Naive thymus-derived CD8-positive, alpha-beta T cell (primary cell): Measurements from ENCODE around the gene CARD6. TPM values are rescaled to one million over a fixed set of nuclear protein-coding genes. Genes with fewer than 3 reads are reported as not detected.

Source experiments
- ATAC-seq, 2 donors: fragments of 150-1000 bp; cut with Tn5 transposase in 1 of 2; sonication (Bioruptor Pico), chemical (Tn5 transposase) in 1 of 2; 1 replicate in 1 of 2; 2 replicates in 1 of 2; pipeline ENCODE4 v1.10.0; 2021; ENCODE audit warnings: mild to moderate bottlenecking in 2 of 2, moderate library complexity in 2 of 2
- POLR2A ChIA-PET: fragments of 350-600 bp; sonication (Branson Sonifier 250); formaldehyde crosslinking; loops from one replicate; lab custom pipeline; 2021; ENCODE audit warnings: antibody characterized with exemption; lab: Charles Lee
- DNase-seq, 10 donors: peaks; one replicate each; pipeline versions ENCODE4 v3.0.0 to v3.0.0-alpha.2; 2020 to 2022
- H3K27ac Mint-ChIP-seq, 10 donors: one replicate each; pipeline ENCODE4 v1.8.0; 2020 to 2022; ENCODE audit warnings: mild to moderate bottlenecking in 10 of 10, mixed read lengths in 10 of 10, moderate library complexity in 4 of 10, inconsistent platforms in 1 of 10
- H3K27me3 Mint-ChIP-seq, 5 donors: one replicate each; pipeline ENCODE4 v1.8.0; 2021 to 2022; ENCODE audit warnings: mixed read lengths in 5 of 5
- H3K36me3 Mint-ChIP-seq, 3 donors: one replicate each; pipeline ENCODE4 v1.8.0; 2020 to 2022; ENCODE audit warnings: mixed read lengths in 3 of 3, mild to moderate bottlenecking in 2 of 3, inconsistent platforms in 1 of 3
- H3K4me1 Mint-ChIP-seq, 4 donors: one replicate each; pipeline ENCODE4 v1.8.0; 2021 to 2022; ENCODE audit warnings: mixed read lengths in 4 of 4
- H3K4me3 Mint-ChIP-seq, 10 donors: one replicate each; pipeline ENCODE4 v1.8.0; 2020 to 2022; ENCODE audit warnings: mild to moderate bottlenecking in 10 of 10, mixed read lengths in 10 of 10, moderate library complexity in 6 of 10, inconsistent platforms in 1 of 10
- H3K9me3 Mint-ChIP-seq, 9 donors: one replicate each; pipeline ENCODE4 v1.8.0; 2020 to 2022; ENCODE audit warnings: mixed read lengths in 9 of 9, mild to moderate bottlenecking in 3 of 9, inconsistent platforms in 1 of 9, moderate library complexity in 1 of 9
- polyA plus RNA-seq, 3 donors: library from polyadenylated mRNA; unstranded; fragments of 300-500 nt; fragmentation: Illumina TruSeq; gene quantifications; one replicate each; pipeline ENCODE4 v1.2.3, GENCODE V29; 2021
- total RNA-seq, 8 experiments: library from RNA in 2 of 8; stranded (reverse) in 2 of 8; gene quantifications; one replicate each; pipeline ENCODE4 v1.2.3 and lab custom pipeline; 2021 to 2026

Gene CARD6
- total and polyA plus RNA-seq, 5 experiments from 2014 or later = 0.12 to 1.8 (median 1.1) TPM

GRCh38 chr5:40831346-40832210 is 9.6 kb upstream of the CARD6 start:
- Mint-ChIP-seq H3K27me3 (no peaks in the 10 kb centered on the region), H3K9me3 (peaks cover 0 to 1% (median 0%) of the 10 kb centered on the region in 9 donors), H3K36me3 (peaks cover 10 to 82% (median 51%) of the 10 kb centered on the region in 3 donors), H3K4me1 (peaks cover 21 to 67% (median 57%) of the 10 kb centered on the region in 4 donors), H3K4me3 (peak overlapping the region in 1 of 10 donors; percentile 3), H3K27ac (peak overlapping the region in 9 of 10 donors; percentile 28 to 78 (median 57))
- DNase-seq = no peak
- POLR2A ChIA-PET = interaction anchor here (1.5 kb wide), 1 partner anchor 16 kb away, joined by 3 read pairs; no protein-coding TSS in a partner anchor
- ATAC-seq = no peak

DNA sequence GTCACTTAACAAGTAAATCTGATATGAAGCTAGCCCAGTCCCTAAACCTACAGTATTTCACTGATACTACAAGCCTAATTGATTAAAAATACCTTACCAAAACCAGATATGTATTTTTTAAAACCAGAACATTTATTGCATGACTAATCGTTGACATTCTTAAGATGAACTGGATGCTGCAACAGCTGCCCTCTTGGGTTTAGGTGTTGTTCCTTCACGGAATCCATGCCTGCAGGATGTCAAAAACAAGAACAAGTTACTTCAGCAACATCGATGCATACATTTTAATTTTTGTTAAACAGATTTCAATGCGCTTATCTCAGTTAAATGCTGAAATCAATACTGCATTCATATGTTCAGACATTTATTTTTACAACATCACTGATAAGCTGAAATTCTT is 8.8 kb upstream of the CARD6 start:
- peaks cover 21 to 67% (median 57%) of the 10 kb centered on the region in 4 donors for H3K4me1 Mint-ChIP-seq
- peaks cover 0 to 2% (median 0%) of the 10 kb centered on the region in 9 donors for H3K9me3 Mint-ChIP-seq
- DNase-seq (no peak), ATAC-seq (no peak)
- H3K4me3 Mint-ChIP-seq = peak overlapping the region in 6 of 10 donors; percentile 34 to 98 (median 86)
- peak overlapping the region in 8 of 10 donors; percentile 36 to 99 (median 86) for H3K27ac Mint-ChIP-seq
- no peaks in the 10 kb centered on the region for H3K27me3 Mint-ChIP-seq
- H3K36me3 Mint-ChIP-seq = peaks cover 10 to 74% (median 48%) of the 10 kb centered on the region in 3 donors
- POLR2A ChIA-PET = interaction anchor here (1.5 to 3.7 kb wide), 2 partner anchors 17 to 34 kb away, joined by 3 to 21 read pairs; partner anchors contain the start of gene PRKAA1

GRCh38 chr5:40833712-40834229 is 7.4 kb upstream of the CARD6 start:
- no peaks in the 10 kb centered on the region for H3K27me3 Mint-ChIP-seq
- ATAC-seq (no peak), DNase-seq (no peak)
- peaks cover 10 to 60% (median 39%) of the 10 kb centered on the region in 3 donors for H3K36me3 Mint-ChIP-seq
- peaks cover 17 to 56% (median 52%) of the 10 kb centered on the region in 4 donors for H3K4me1 Mint-ChIP-seq
- H3K9me3 Mint-ChIP-seq = peaks cover 0 to 2% (median 0%) of the 10 kb centered on the region in 9 donors
- peak overlapping the region; percentile 85 to 99 (median 96) for H3K4me3 Mint-ChIP-seq
- H3K27ac Mint-ChIP-seq = peak overlapping the region; percentile 94 to 100 (median 99)
- POLR2A ChIA-PET = interaction anchor here (0.7 to 3.7 kb wide), 3 partner anchors 26 to 78 kb away, joined by 3 to 21 read pairs (median 9); partner anchors contain the start of genes PRKAA1 and TTC33

GRCh38 chr5:40834391-40834848 is 6.7 kb upstream of the CARD6 start:
- H3K36me3 Mint-ChIP-seq = peaks cover 4 to 54% (median 35%) of the 10 kb centered on the region in 3 donors
- no peaks in the 10 kb centered on the region for H3K27me3 Mint-ChIP-seq
- POLR2A ChIA-PET = interaction anchor here (0.6 to 3.7 kb wide), 7 partner anchors 13 to 1678 kb away, joined by 3 to 21 read pairs (median 3); partner anchors contain the start of genes PRKAA1 and TTC33
- peak; percentile 41 to 69 for ATAC-seq
- peak overlapping the region; percentile 85 to 99 (median 96) for H3K4me3 Mint-ChIP-seq
- H3K9me3 Mint-ChIP-seq = peaks cover 0 to 2% (median 0%) of the 10 kb centered on the region in 9 donors
- peak overlapping the region; percentile 94 to 100 (median 99) for H3K27ac Mint-ChIP-seq
- peak; percentile 25 to 85 (median 74) for DNase-seq
- H3K4me1 Mint-ChIP-seq = peaks cover 11 to 50% (median 46%) of the 10 kb centered on the region in 4 donors

- H3K4me1 Mint-ChIP-seq = peaks cover 11 to 49% (median 40%) of the 10 kb centered on the region in 4 donors
- no peaks in the 10 kb centered on the region for H3K27me3 Mint-ChIP-seq
- H3K4me3 Mint-ChIP-seq = peak within 1 kb of the TSS; percentile 85 to 99 (median 96)
- peaks cover 4 to 47% (median 31%) of the 10 kb centered on the region in 3 donors for H3K36me3 Mint-ChIP-seq
- POLR2A ChIA-PET = interaction anchor here (0.5 to 3.7 kb wide), 8 partner anchors 9 to 1678 kb away, joined by 3 to 21 read pairs (median 4); partner anchors contain the start of genes PRKAA1 and TTC33
- H3K9me3 Mint-ChIP-seq = peaks cover 0 to 2% (median 0%) of the 10 kb centered on the region in 9 donors
- H3K27ac Mint-ChIP-seq = peak within 1 kb of the TSS; percentile 94 to 100 (median 99)
- ATAC-seq = peak; percentile 85 to 94
- DNase-seq = peak; percentile 75 to 95 (median 88)
These were observed 6.0 kb upstream of the CARD6 start, which contains the start of gene RPL37 for GRCh38 chr5:40834849-40835787. Gene RPL37, minus strand, starts transcription at chr5:40835222. Its CDS starts 37 bp downstream, at chr5:40835185.

- no peak for DNase-seq
These were observed 3.1 kb upstream of the CARD6 start for GRCh38 chr5:40838086-40838485.

DNA sequence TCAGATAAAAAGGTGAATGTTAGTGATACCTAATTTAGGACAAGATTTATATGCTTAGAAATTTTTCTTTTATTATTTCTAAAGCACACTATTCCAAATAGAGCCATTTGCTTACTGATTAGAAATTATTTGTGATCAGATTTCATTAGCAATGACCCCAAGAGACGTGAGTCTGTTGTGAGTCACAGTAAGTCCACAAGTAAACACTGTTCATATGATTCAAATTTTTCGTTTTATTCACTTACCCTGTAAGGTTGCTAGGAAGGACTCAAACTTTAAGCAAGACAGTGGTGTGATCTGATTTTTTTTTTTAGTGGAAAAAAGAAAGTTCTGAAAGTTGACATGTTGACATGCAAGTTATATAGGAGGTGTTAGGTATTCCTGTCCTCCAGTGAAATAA is 1.2 kb downstream of the CARD6 start:
- Mint-ChIP-seq H3K9me3 (no peaks in the 10 kb centered on the region), H3K27ac (peak overlapping the region in 1 of 10 donors; percentile 18), H3K36me3 (peaks cover 0 to 5% (median 2%) of the 10 kb centered on the region in 3 donors), H3K4me3 (peak overlapping the region in 1 of 10 donors; percentile 94), H3K27me3 (peaks cover 0 to 39% (median 13%) of the 10 kb centered on the region in 5 donors), H3K4me1 (peaks cover 3 to 33% (median 8%) of the 10 kb centered on the region in 4 donors)
- ATAC-seq = no peak
- no peak for DNase-seq
- POLR2A ChIA-PET = no interaction called here

More at GRCh38 chr5:40838086-40838485, 3.1 kb upstream of the CARD6 start:
- POLR2A ChIA-PET = no interaction called here
- ATAC-seq = no peak
- Mint-ChIP-seq H3K27ac (peak overlapping the region in 2 of 10 donors; percentile 15 to 37), H3K4me1 (peaks cover 7 to 49% (median 28%) of the 10 kb centered on the region in 4 donors), H3K27me3 (peaks cover 0 to 14% (median 6%) of the 10 kb centered on the region in 5 donors), H3K4me3 (no peak overlapping the region), H3K9me3 (peaks cover 0 to 2% (median 0%) of the 10 kb centered on the region in 9 donors), H3K36me3 (peaks cover 4 to 18% (median 17%) of the 10 kb centered on the region in 3 donors)

DNA sequence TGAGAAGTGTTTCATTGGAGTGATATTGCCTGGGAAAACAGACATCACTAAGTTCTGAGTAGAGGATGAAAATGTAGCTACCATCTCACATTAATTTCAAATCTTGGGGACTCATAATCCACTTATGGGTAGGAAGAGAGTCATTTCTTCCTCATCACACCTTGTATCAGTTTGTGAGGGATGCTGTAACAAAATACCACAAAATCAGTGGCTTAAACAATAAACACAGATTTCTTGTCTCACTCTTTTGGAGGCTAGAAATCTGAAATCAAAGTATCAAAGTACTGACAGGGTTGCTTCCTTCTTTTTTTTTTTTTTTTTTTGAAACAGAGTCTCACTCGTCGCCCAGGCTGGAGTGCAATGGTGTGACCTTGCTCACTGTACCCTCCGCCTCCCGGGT is 3.4 kb downstream of the CARD6 start:
- Mint-ChIP-seq H3K36me3 (peaks cover 0 to 5% (median 2%) of the 10 kb centered on the region in 3 donors), H3K9me3 (no peaks in the 10 kb centered on the region), H3K4me1 (peaks cover 3 to 41% (median 8%) of the 10 kb centered on the region in 4 donors), H3K27ac (no peak overlapping the region), H3K27me3 (peaks cover 0 to 42% (median 13%) of the 10 kb centered on the region in 5 donors), H3K4me3 (no peak overlapping the region)
- ATAC-seq (no peak), DNase-seq (no peak)
- POLR2A ChIA-PET = interaction anchor here (0.7 kb wide), 1 partner anchor 9 kb away, joined by 3 read pairs; no protein-coding TSS in a partner anchor

DNA sequence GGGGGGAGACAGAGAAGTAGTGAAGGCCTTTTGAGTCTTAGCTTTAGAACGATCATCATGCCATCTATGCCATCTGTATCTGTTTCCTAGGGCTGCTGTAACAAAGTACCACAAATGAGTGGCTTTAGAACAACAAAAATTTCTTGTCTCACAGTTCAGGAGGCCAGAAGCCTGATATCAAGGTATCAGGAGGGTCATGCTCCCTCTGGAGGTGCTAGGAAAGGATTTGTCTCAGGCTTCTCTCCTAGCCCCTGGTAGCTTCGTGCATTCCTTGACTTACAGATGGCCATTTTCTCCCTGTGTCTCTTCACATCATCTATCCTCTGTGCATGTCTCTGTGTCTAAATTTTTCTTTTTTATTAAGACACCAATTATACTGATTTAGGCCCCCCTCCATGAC is 5.2 kb downstream of the CARD6 start:
- DNase-seq = no peak
- ATAC-seq = no peak
- no peaks in the 10 kb centered on the region for H3K9me3 Mint-ChIP-seq
- no peak overlapping the region for H3K27ac Mint-ChIP-seq
- H3K4me3 Mint-ChIP-seq = no peak overlapping the region
- H3K36me3 Mint-ChIP-seq = peaks cover 0 to 5% (median 1%) of the 10 kb centered on the region in 3 donors
- peaks cover 0 to 43% (median 13%) of the 10 kb centered on the region in 5 donors for H3K27me3 Mint-ChIP-seq
- H3K4me1 Mint-ChIP-seq = peaks cover 1 to 33% (median 3%) of the 10 kb centered on the region in 4 donors
- POLR2A ChIA-PET = no interaction called here

- ATAC-seq (no peak), DNase-seq (no peak)
- Mint-ChIP-seq H3K9me3 (no peaks in the 10 kb centered on the region), H3K36me3 (peaks cover 0 to 5% (median 0%) of the 10 kb centered on the region in 3 donors), H3K4me1 (peaks cover 0 to 25% (median 0%) of the 10 kb centered on the region in 4 donors), H3K27me3 (peaks cover 0 to 38% (median 9%) of the 10 kb centered on the region in 5 donors), H3K4me3 (no peak overlapping the region), H3K27ac (no peak overlapping the region)
- POLR2A ChIA-PET = interaction anchor here (1.5 kb wide), 1 partner anchor 12 kb away, joined by 3 read pairs; the partner anchor contains the start of gene RPL37
These were observed 6.4 kb downstream of the CARD6 start for GRCh38 chr5:40847525-40847924.

GRCh38 chr5:40853632-40854192 is 12.5 kb downstream of the CARD6 start:
- Mint-ChIP-seq H3K9me3 (no peaks in the 10 kb centered on the region), H3K36me3 (peaks cover 0 to 3% (median 0%) of the 10 kb centered on the region in 3 donors), H3K27ac (peak overlapping the region in 2 of 10 donors; percentile 12 to 83), H3K4me1 (peaks cover 0 to 8% (median 0%) of the 10 kb centered on the region in 4 donors), H3K27me3 (peaks cover 0 to 9% (median 3%) of the 10 kb centered on the region in 5 donors), H3K4me3 (no peak overlapping the region)
- ATAC-seq = no peak
- no peak for DNase-seq
- POLR2A ChIA-PET = no interaction called here
